Superior temporal gyrus (tissue), 1 donor: ENCODE measurements around the gene WDR4.
"Not testable (repeated sequence)": the region's sequence is repeated elsewhere in the genome, so short reads cannot be mapped to it uniquely, and the experiment has no call there.

Experiments used
- DNase-seq: peaks from one replicate; pipeline ENCODE4 v3.0.0-alpha.2; 2016; ENCODE audit errors: extremely low spot score

The WDR4 gene

DNA sequence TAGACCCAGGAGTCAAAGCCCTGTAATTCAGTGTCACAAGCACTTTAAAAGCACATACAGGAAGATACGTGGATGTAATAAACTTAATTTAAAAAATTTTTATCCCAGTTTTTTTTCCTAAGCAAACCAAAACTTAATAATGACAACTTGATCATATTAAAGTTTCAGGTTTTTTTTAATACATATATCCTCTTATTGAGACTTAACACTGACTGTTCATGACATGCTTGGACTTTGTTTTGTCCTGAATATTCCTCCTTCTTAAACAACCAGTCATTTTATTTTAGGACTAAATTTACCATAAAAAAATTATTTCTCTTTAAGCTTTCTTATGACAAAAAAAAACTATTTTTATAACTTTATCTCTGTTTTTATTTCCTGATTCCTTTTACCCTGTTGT, 64.1 kb downstream of the WDR4 start:
- DNase-seq = no peak

DNA sequence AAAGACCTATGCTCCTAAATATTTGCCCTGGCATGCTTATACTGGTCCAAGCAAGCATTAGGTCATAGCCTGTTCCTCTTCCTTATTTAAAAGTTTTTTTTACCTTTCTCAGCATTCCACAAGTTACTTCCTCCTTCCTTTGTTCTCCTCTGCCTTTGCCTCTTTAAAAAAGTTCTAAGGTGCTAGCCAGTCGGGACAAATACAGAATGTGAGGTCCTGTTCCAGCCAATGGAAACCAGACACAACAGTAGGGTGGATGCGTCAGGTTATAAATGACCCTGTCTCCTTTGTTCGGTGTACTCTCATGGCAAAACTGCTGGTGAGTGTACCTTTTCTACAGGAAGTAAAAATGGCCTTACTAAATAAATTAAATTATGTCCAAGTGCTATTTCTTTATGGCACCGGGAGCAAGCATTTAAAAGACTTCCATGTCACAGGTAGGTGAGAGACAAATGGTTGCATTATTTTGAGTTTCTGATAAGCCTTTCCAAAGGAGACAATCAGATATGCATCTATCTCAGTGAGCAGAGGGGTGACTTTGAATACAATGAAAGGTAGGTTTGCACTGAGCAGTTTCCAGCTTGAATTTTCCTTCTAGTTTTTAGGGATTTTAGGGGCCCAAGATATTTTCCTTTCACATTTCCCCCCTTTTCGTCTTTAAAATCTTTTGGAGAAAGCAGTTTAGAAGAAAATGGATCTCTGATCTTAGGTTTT, 66.7 kb downstream of the WDR4 start:
- not testable (repeated sequence) for DNase-seq

- DNase-seq = no peak
Observed at GRCh38 chr21:42811960-42812359, 67.4 kb downstream of the WDR4 start.

- no peak for DNase-seq
Observed at GRCh38 chr21:42809577-42810475, 69.5 kb downstream of the WDR4 start.

DNA sequence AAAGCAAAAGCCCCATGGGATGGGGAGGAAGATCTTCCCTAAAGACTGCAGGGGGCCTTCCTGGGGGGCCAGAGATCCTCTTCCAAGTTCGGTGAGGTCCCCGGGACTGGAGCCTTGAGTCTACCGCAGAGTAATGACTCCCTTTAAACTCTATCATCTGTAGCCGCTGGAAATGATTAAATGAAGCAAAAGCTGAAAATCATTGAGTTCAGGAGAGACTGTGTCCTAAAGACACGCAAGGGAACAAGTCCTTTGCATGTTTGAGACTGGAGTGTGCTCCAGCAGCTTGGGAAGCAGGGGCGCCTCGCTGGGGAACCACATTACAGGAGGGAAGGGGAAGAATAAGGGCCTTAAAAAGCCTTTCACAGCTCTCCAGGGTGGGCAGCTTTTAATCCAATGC, 70.2 kb downstream of the WDR4 start:
- DNase-seq = no peak

DNA sequence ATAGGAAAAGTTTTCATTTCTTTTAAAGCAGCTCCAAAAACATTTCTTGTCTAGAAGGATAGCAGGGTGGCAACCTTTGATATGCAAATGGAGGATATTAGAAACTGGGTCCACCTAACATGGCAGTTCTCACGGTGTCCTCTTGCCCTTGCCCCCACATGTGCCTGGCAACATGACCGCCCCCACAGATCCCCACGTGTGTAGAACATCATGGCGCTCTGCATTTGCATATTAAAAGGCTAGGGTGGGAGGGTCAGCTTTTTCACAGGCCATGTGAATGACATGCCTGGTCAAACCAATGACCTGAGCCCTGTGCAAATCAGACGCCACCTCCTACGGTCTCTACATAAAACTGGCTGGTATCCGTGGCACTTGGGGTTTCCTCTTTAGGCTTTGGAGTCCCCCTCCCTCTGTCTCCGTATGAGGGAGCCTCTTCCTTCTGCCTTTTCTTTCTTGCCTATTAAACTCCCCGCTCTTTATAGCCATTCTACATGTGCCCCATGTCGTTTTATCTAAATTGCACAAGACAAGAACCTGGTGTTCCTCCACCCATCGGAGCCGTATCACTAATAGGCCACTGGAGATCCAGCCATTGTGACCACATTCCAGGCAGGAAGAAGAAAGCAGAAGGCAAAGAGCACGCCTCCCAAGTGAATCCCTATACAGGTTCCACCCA, 71.3 kb downstream of the WDR4 start:
- DNase-seq = no peak

GRCh38 chr21:42807293-42807895, 71.9 kb downstream of the WDR4 start:
- not testable (repeated sequence) for DNase-seq

- DNase-seq = no peak
Observed at GRCh38 chr21:42806509-42807140, 72.7 kb downstream of the WDR4 start.

GRCh38 chr21:42801616-42802015, 77.7 kb downstream of the WDR4 start:
- not testable (repeated sequence) for DNase-seq

DNA sequence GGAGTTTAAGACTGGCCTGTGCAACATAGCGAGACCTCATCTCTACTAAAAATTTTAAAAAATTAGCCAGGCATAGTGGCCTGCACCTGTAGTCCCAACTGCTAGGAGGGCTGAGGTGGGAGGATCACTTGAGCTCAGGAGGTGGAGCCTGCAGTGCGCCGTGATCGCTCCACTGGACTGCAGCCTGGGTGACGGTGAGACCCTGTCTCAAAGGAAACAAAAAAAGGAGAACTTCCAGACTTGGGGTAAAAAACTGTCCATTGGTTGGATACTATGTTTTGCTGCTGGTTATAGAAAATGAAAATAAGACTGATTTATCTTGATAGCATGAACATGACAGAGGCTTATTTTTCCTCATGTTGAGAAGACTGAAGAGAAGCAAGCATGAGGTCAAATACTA, 79.4 kb downstream of the WDR4 start:
- no peak for DNase-seq

GRCh38 chr21:42799516-42799915, 79.8 kb downstream of the WDR4 start:
- no peak for DNase-seq
